Gastroesophageal sphincter (tissue), 4 donors: ENCODE data around the gene ZBTB20. TPM values are rescaled to one million over a fixed set of nuclear protein-coding genes. Genes with fewer than 3 reads are reported as not detected.

Source experiments
- ATAC-seq: fragments of 150-250 bp; one replicate; pipeline ENCODE4 v1.9.1; 2016; ENCODE audit warnings: mild to moderate bottlenecking, moderate library complexity
- H3K27ac ChIP-seq, 4 donors: fragments of 200-600 bp; sonication (generic) in 3 of 4; 1 replicate in 3 of 4; 2 replicates in 1 of 4; pipeline ENCODE4 v1.5.1; 2016 to 2019
- H3K27me3 ChIP-seq: fragments of 200-600 bp; sonication (generic); one replicate; pipeline ENCODE4 v1.5.1; 2019
- H3K36me3 ChIP-seq, 2 donors: fragments of 200-600 bp; sonication (generic); one replicate each; pipeline ENCODE4 v1.5.1; 2019; ENCODE audit warnings: control low read depth in 1 of 2
- H3K4me1 ChIP-seq, 3 donors: fragments of 200-600 bp; sonication (generic); 1 replicate in 2 of 3; 2 replicates in 1 of 3; pipeline ENCODE4 v1.5.1; 2016 to 2019; ENCODE audit warnings: control low read depth in 2 of 3
- H3K4me3 ChIP-seq, 2 donors: fragments of 200-600 bp; sonication (generic); one replicate each; pipeline ENCODE4 v1.5.1; 2019; ENCODE audit warnings: mild to moderate bottlenecking in 1 of 2, moderate library complexity in 1 of 2
- H3K9me3 ChIP-seq, 3 donors: fragments of 200-600 bp; sonication (generic); one replicate each; pipeline ENCODE4 v1.5.1; 2017 to 2019; ENCODE audit warnings: control low read depth in 2 of 3
- CTCF ChIP-seq, 4 experiments: fragments of 200-600 bp in 2 of 4; fragments of 450-650 bp in 2 of 4; sonication (generic) in 1 of 4; IDR thresholded peaks; one replicate each; pipeline ENCODE4 v1.5.1; 2017 to 2019; ENCODE audit warnings: antibody characterized with exemption in 4 of 4, mild to moderate bottlenecking in 2 of 4, moderate library complexity in 2 of 4
- EP300 ChIP-seq: sonication (generic); formaldehyde crosslinking; IDR thresholded peaks from one replicate; pipeline ENCODE4 v1.6.1; 2017; ENCODE audit warnings: antibody characterized with exemption, mild to moderate bottlenecking
- POLR2A ChIP-seq, 2 donors: fragments of 450-650 bp; IDR thresholded peaks; one replicate each; pipeline ENCODE4 v1.6.1; 2017; ENCODE audit warnings: antibody characterized with exemption in 2 of 2, mild to moderate bottlenecking in 2 of 2, moderate library complexity in 1 of 2
- POLR2AphosphoS5 ChIP-seq: sonication (generic); formaldehyde crosslinking; IDR thresholded peaks from one replicate; pipeline ENCODE4 v1.6.1; 2017; ENCODE audit warnings: antibody characterized with exemption
- WGBS, 2 donors: methylation state at CpG; one replicate each; pipeline ENCODE4 v1.1.5; 2018; ENCODE audit warnings: low coverage in 1 of 2; 5-methylcytosine and 5-hydroxymethylcytosine counted together
- total RNA-seq, 4 donors: library from RNA; depleted of rRNA; stranded (reverse); fragments of >200 nt; gene quantifications; one replicate each; pipeline ENCODE4 v1.1.0, GENCODE V29; 2016

The ZBTB20 gene
- total RNA-seq, 4 donors from 2014 or later, result 53.1 to 113 (median 98.4) TPM

- no peak for ATAC-seq
- Histone ChIP-seq H3K9me3 (no peaks in the 10 kb centered on the region), H3K27me3 (no peaks in the 10 kb centered on the region), H3K4me3 (no peak overlapping the region), H3K4me1 (no peaks in the 10 kb centered on the region), H3K27ac (no peak overlapping the region), H3K36me3 (peaks cover 0 to 29% of the 10 kb centered on the region in 2 donors)
- WGBS, 2 donors, result 82 to 94% methylated on average over 2 of the region's 2 CpGs
- TF ChIP-seq CTCF (IDR thresholded peaks at IDR 0.05) (no peak), POLR2A (IDR thresholded peaks at IDR 0.05) (no peak), POLR2AphosphoS5 (no peak), EP300 (no peak)
Observed at GRCh38 chr3:114333923-114334240, 813.2 kb downstream of the ZBTB20 start.

- peaks cover 0 to 24% of the 10 kb centered on the region in 2 donors for H3K36me3 ChIP-seq
- no peak for ATAC-seq
- TF ChIP-seq CTCF (IDR thresholded peaks at IDR 0.05), result no peak
- no peaks in the 10 kb centered on the region for H3K9me3 ChIP-seq
- no peak overlapping the region for H3K4me3 ChIP-seq
- no peaks in the 10 kb centered on the region for H3K27me3 ChIP-seq
- no peaks in the 10 kb centered on the region for H3K4me1 ChIP-seq
- no peak overlapping the region for H3K27ac ChIP-seq
- 64 to 66% methylated on average over 4 of the region's 4 CpGs for WGBS, 2 donors
Observed at GRCh38 chr3:114333180-114333922, 813.7 kb downstream of the ZBTB20 start.

GRCh38 chr3:114332342-114333179, 814.5 kb downstream of the ZBTB20 start:
- ATAC-seq, result no peak
- WGBS, 2 donors, result 94% methylated on average over 5 of the region's 5 CpGs

GRCh38 chr3:114331710-114332109, 815.4 kb downstream of the ZBTB20 start:
- no peaks in the 10 kb centered on the region for H3K27me3 ChIP-seq
- H3K27ac ChIP-seq, result no peak overlapping the region
- WGBS, 2 donors, result 92 to 100% methylated on average over 3 of the region's 3 CpGs
- H3K4me1 ChIP-seq, result no peaks in the 10 kb centered on the region
- peaks cover 0 to 13% of the 10 kb centered on the region in 2 donors for H3K36me3 ChIP-seq
- TF ChIP-seq CTCF (IDR thresholded peaks at IDR 0.05) (no peak), POLR2AphosphoS5 (no peak)
- no peak for ATAC-seq
- no peaks in the 10 kb centered on the region for H3K9me3 ChIP-seq
- H3K4me3 ChIP-seq, result no peak overlapping the region

More at GRCh38 chr3:114332342-114333179, 814.5 kb downstream of the ZBTB20 start:
- TF ChIP-seq EP300, result no peak
- no peak for TF ChIP-seq POLR2AphosphoS5
- TF ChIP-seq CTCF (IDR thresholded peaks at IDR 0.05), result no peak
- TF ChIP-seq POLR2A (IDR thresholded peaks at IDR 0.05), result no peak
- H3K4me3 ChIP-seq, result no peak overlapping the region
- H3K4me1 ChIP-seq, result no peaks in the 10 kb centered on the region
- no peak overlapping the region for H3K27ac ChIP-seq
- H3K36me3 ChIP-seq, result peaks cover 0 to 19% of the 10 kb centered on the region in 2 donors
- no peaks in the 10 kb centered on the region for H3K9me3 ChIP-seq
- no peaks in the 10 kb centered on the region for H3K27me3 ChIP-seq

- 100% methylated on average over 1 to 2 of the region's 2 CpGs for WGBS, 2 donors
- no peak for ATAC-seq
Observed at GRCh38 chr3:114331007-114331406, 816.1 kb downstream of the ZBTB20 start.

More at GRCh38 chr3:114331007-114331406, 816.1 kb downstream of the ZBTB20 start:
- no peaks in the 10 kb centered on the region for H3K27me3 ChIP-seq
- H3K4me1 ChIP-seq, result no peaks in the 10 kb centered on the region
- no peaks in the 10 kb centered on the region for H3K9me3 ChIP-seq
- no peak for TF ChIP-seq POLR2A (IDR thresholded peaks at IDR 0.05)
- TF ChIP-seq EP300, result no peak
- TF ChIP-seq POLR2AphosphoS5, result no peak
- TF ChIP-seq CTCF (IDR thresholded peaks at IDR 0.05), result no peak
- no peak overlapping the region for H3K4me3 ChIP-seq
- H3K36me3 ChIP-seq, result peaks cover 0 to 13% of the 10 kb centered on the region in 2 donors
- no peak overlapping the region for H3K27ac ChIP-seq
